ENCODE measurements around the gene TASOR2.

TASOR2 gene

GRCh38 chr10:5732141-5732540 is 47.5 kb downstream of the TASOR2 start:
- Mint-ChIP-seq H3K27ac (no peak overlapping the region), H3K4me3 (no peak overlapping the region), H3K9me3 (no peaks in the 10 kb centered on the region), H3K4me1 (peaks cover 8% of the 10 kb centered on the region), H3K36me3 (peaks cover 57% of the 10 kb centered on the region), H3K27me3 (no peaks in the 10 kb centered on the region)
- ATAC-seq, result no peak
